ENCODE data around the gene CSN2.

The CSN2 gene, protein sequence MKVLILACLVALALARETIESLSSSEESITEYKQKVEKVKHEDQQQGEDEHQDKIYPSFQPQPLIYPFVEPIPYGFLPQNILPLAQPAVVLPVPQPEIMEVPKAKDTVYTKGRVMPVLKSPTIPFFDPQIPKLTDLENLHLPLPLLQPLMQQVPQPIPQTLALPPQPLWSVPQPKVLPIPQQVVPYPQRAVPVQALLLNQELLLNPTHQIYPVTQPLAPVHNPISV

DNA sequence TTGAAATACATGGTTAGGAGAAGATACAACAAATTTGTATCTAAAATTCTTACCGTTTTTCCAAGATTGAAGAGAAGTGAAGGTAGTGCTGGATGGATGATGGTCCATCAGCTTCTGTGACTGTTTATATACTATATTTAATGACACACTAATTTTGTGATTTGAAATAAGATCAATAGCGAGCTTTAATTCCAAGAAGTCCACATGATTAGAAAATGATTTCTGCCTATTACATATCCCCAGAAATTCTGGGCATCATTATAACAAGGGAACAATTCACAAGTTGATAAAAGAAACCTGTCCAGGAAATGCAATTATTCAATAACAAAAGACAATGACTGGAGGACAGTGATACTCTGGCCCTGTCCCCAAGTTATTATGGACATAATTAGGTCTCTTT, at the start of gene CSN2:
TSS of gene CSN2 (minus strand) at position 101 of the 400 bp plus-strand sequence. CDS start 4,733 bp downstream, outside the sequence.
- TF ChIP-seq GATA1 (IDR thresholded peaks at IDR 0.05; ENCODE audit: low read depth, low read length) (no peak), POLR2A (IDR thresholded peaks at IDR 0.05; ENCODE audit: low read length) (no peak)
- no peak for DNase-seq

DNA sequence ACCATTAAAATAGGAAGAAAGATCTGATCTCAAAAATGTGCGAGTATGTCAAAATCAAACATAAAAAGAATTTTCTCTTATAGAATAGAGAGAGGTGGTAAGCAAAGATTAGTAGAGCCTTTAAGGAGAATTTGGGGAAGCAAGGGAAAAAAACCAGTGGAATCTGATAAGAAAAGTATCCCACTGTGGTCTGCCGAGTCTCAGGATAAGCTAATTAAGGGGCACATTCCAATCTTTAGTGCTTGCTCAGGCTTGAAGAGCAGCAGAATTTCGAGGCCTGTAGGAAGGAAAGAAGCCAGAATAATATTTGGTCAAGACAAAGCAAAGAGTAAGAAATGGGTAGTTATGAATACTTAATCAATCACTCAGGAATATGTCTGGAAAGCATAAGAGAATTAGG, 43.2 kb upstream of the CSN2 start:
- no peak for TF ChIP-seq GATA1 (IDR thresholded peaks at IDR 0.05; ENCODE audit: low read depth, low read length)
- no peak for TF ChIP-seq POLR2A (IDR thresholded peaks at IDR 0.05; ENCODE audit: low read length)
- no peak for DNase-seq

DNA sequence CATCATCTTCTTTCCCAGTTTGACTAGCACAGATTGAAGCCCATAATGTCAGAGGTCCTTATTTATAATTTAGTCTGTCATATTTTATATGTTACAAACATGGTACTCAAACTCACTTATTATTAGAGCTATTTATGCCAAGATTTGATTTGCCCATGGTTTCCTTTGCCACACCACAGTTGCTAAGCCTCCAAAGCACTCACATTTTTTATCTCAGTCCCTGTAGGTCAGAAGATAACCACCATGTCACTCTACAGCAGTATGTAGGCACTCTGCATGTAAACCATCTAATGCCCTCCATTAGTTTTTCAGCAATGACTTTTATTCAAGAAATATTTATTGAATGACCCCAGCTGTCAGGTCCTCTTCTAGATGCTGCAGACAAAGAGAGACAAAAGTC, 37.0 kb upstream of the CSN2 start:
- TF ChIP-seq POLR2A (IDR thresholded peaks at IDR 0.05; ENCODE audit: low read length) (no peak), GATA1 (IDR thresholded peaks at IDR 0.05; ENCODE audit: low read depth, low read length) (no peak)
- DNase-seq = no peak

GRCh38 chr4:70000711-70001110, 35.2 kb upstream of the CSN2 start:
- peak in 1 of 2 experiments; percentile 25 for DNase-seq
- TF ChIP-seq POLR2A (IDR thresholded peaks at IDR 0.05; ENCODE audit: low read length) (no peak), GATA1 (IDR thresholded peaks at IDR 0.05; ENCODE audit: low read depth, low read length) (no peak)

DNA sequence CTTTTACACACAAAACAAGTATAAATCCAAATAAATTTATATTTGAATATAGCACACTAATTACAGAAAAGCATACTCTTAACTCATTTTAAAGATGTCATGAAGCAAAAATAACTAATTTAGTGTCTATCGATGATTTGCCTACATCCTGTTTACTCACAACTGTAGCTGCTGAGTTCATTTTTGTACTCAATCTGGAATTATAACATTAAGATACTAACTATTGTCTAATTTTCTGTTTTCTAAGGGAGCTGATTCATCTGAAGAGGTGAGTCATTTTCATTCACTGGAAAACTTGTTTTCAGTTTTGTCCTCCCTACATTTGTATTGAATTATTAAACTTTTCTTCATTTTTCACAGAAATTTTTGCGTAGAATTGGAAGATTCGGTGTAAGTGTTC, 33.9 kb upstream of the CSN2 start:
- TF ChIP-seq GATA1 (IDR thresholded peaks at IDR 0.05; ENCODE audit: low read depth, low read length) (no peak), POLR2A (IDR thresholded peaks at IDR 0.05; ENCODE audit: low read length) (no peak)
- DNase-seq = no peak

DNA sequence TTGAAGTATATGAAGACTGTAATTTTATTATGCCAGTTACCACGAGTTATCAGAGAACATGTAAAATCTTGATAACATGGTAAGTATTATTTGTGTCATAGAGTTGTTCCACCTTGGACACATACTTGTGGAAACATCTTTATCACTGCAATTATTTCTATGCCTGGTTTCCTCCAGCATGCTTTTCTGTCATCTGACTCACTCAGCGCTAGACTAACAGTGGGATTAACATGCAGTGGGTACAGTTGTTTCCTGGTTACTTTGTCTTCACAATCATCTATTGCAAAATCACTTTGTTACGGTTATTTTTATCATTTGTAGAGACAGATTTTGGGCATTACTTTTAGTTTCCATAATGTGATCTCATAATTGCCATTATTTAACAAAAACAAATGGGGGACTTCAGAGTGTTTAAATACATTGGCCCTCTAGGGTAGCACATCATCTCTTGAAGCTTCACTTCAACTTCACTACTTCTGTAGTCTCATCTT, 30.0 kb upstream of the CSN2 start, which contains the start of gene STATH:
TSS of gene STATH (plus strand) at position 441 of the 491 bp plus-strand sequence. CDS start 2,472 bp downstream, outside the sequence.
- DNase-seq = no peak
- no peak for TF ChIP-seq POLR2A (IDR thresholded peaks at IDR 0.05; ENCODE audit: low read length)

DNA sequence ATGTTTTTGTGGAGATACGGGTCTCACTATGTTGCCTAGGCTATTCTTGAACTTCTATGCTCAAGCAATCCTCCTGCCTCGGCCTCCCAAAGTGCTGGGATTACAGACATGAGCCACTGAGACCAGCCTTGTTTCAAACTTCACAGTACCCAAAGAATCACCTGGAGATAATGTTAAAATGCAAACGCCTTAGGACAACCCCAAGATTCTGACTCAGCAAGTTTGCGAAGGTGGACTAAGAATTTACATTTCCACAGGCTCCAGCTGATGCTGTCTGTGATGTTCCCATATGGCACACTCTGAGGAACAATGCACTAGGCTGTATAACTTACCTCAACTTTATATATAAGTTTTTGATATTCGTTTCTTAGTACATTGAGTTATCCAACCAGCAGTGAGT, 29.3 kb upstream of the CSN2 start:
- TF ChIP-seq GATA1 (IDR thresholded peaks at IDR 0.05; ENCODE audit: low read depth, low read length) (no peak), POLR2A (IDR thresholded peaks at IDR 0.05; ENCODE audit: low read length) (no peak)

GRCh38 chr4:69991016-69991415, 25.5 kb upstream of the CSN2 start:
- no peak for DNase-seq
- no peak for TF ChIP-seq POLR2A (IDR thresholded peaks at IDR 0.05; ENCODE audit: low read length)

More for the DNA sequence above, 29.3 kb upstream of the CSN2 start:
- no peak for DNase-seq

GRCh38 chr4:69986663-69987062, 21.1 kb upstream of the CSN2 start:
- DNase-seq = no peak
- no peak for TF ChIP-seq POLR2A (IDR thresholded peaks at IDR 0.05; ENCODE audit: low read length)
- no peak for TF ChIP-seq GATA1 (IDR thresholded peaks at IDR 0.05; ENCODE audit: low read depth, low read length)

DNA sequence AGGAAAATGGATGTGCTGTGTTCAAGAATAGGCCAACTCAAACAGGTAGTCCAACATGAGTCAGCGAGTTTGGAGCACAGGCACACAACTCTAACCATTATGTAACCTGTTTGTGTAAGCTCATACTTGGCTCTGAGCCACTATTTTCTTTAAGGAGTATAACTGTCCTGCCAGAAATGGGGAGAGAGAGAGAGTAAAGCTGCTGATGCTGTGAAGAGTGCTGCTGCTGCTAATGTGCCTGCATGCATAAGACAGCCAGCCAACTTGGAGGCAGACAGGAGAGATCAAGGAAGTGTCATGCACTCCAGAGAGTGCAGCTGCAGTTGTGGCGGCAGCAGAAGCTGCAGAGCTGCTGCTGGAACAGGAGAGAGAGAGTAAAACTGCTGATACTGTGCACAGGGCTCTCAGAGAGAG, 18.5 kb upstream of the CSN2 start:
- no peak for TF ChIP-seq GATA1 (IDR thresholded peaks at IDR 0.05; ENCODE audit: low read depth, low read length)
- TF ChIP-seq POLR2A (IDR thresholded peaks at IDR 0.05; ENCODE audit: low read length) = no peak
- DNase-seq = no peak

GRCh38 chr4:69977582-69977981, 12.1 kb upstream of the CSN2 start:
- no peak for DNase-seq
- TF ChIP-seq GATA1 (IDR thresholded peaks at IDR 0.05; ENCODE audit: low read depth, low read length) = no peak
- TF ChIP-seq POLR2A (IDR thresholded peaks at IDR 0.05; ENCODE audit: low read length) = no peak

GRCh38 chr4:69974631-69975030, 9.1 kb upstream of the CSN2 start:
- TF ChIP-seq GATA1 (IDR thresholded peaks at IDR 0.05; ENCODE audit: low read depth, low read length) (no peak), POLR2A (IDR thresholded peaks at IDR 0.05; ENCODE audit: low read length) (no peak)

DNA sequence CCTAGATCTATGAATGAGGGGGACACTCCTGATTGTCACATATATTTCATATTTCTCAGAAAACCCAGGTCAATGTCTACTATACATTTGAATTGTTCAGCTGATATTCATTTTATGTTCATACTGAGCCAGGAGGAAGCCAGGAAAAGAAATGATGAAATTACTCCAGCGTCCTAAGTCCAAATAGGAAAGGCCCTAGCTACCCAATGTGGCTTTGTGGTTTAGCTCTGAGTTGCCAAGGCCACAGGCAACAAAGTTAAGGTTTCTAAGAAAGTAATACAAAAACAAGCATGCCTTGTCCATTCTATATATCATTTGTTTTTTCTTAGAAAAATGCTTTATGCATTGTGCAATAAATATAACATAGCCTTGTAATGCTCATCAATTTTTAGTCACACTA, 4.5 kb upstream of the CSN2 start:
- DNase-seq = no peak
- TF ChIP-seq POLR2A (IDR thresholded peaks at IDR 0.05; ENCODE audit: low read length) (no peak), GATA1 (IDR thresholded peaks at IDR 0.05; ENCODE audit: low read depth, low read length) (no peak)

More at GRCh38 chr4:69974631-69975030, 9.1 kb upstream of the CSN2 start:
- DNase-seq = no peak

- no peak for TF ChIP-seq GATA1 (IDR thresholded peaks at IDR 0.05; ENCODE audit: low read depth, low read length)
- TF ChIP-seq POLR2A (IDR thresholded peaks at IDR 0.05; ENCODE audit: low read length) = no peak
- no peak for DNase-seq
Observed at GRCh38 chr4:69957209-69957608, 8.3 kb downstream of the CSN2 start.

DNA sequence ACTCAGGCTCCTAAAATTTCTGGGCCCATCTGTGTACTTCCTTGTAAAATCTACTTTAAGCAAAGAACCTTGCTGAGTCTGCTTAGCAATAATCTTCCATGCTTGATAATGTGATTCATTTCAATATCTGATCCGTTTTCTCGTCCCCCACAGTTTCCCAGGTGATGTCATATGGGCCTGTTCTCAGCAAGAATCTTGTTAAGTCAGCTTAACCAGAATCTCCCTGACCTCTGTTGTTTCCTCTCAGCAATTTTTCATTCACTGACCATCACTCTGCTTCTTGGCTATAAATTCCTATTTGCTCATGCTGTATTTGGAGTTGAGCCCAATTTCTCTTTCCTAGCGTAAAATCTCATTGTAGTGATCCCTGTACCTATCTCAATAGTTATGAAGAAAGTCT, 13.9 kb downstream of the CSN2 start:
- DNase-seq = no peak
- TF ChIP-seq GATA1 (IDR thresholded peaks at IDR 0.05; ENCODE audit: low read depth, low read length) (no peak), POLR2A (IDR thresholded peaks at IDR 0.05; ENCODE audit: low read length) (no peak)
